ENCODE results near the gene MAMDC4.

Gene MAMDC4

GRCh38 chr9:136896027-136896426 is 43.9 kb downstream of the MAMDC4 start:
- DNase-seq, result no peak

DNA sequence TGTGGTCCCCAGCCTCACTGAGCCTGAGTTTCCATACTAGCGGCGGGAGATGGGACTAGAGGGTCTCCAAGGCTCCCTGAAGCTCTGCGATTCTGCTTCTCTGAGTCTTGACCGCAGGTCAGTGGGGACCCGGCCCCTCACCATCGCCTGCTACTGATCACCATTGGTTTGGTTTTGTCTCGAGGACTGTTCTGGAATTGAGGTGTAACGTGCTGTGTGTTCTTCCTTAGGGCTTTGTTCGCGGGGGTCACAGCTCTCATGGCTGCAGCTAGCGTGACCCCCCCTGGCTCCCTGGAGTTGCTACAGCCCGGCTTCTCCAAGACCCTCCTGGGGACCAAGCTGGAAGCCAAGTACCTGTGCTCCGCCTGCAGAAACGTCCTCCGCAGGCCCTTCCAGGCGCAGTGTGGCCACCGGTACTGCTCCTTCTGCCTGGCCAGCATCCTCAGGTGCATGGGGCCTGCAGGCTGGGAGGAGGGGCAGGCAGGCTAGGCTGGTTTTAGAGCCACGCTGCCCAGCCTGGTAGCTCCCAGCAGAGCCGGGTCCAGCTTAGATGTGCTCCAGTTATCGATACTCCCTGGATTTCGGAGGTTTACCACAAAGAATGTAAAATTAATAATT is 46.4 kb downstream of the MAMDC4 start:
- DNase-seq, result no peak

- DNase-seq, result no peak
Measured at GRCh38 chr9:136899196-136899595, 47.0 kb downstream of the MAMDC4 start.

DNA sequence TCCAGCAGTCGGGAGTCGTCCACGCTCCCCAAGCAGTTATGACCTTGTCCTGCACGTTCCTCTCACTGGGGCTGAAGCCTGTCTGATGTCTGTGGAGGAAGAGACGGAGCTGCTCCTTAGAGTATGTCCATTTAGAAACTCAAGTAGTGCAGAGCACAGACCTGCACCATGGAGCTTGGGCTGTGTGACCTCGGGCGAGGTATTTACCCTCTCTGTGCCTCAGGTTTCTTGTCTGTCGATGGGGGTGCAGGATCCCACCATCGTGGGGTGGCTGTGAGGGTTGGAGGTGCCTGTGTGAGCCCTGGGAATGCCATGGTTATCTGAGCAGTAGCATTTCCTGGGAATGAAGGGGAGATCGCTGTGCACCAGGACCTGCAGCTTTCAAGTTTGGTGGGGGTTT is 48.4 kb downstream of the MAMDC4 start:
- no peak for DNase-seq

DNA sequence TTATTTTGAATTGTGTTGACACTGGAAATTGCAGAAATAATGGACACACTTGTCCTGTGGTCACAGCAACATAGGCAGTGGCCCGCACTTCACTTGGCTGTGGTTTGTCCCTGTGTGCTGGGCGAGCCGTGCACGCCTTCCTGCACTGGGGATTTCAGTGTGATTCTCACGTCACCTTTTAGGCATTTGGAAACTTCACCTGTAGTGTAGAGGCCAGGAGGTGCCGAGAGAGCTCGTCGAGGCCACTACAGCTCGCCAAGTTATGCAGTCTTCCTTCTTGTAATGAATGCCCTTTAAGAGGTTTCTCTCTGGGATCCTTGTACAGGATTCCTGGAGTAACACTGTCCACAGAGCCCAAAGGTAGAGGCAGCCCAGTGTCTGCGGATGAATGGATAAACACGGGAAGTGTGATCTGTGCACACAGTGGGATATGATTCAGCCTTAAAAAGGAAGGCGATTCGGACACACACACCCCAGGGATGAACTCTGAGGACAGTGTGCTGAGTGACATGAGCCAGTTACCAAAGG is 48.9 kb downstream of the MAMDC4 start:
- no peak for DNase-seq

GRCh38 chr9:136901516-136902258 is 49.5 kb downstream of the MAMDC4 start:
- DNase-seq, result peak in 1 of 2 donors; percentile 46

DNA sequence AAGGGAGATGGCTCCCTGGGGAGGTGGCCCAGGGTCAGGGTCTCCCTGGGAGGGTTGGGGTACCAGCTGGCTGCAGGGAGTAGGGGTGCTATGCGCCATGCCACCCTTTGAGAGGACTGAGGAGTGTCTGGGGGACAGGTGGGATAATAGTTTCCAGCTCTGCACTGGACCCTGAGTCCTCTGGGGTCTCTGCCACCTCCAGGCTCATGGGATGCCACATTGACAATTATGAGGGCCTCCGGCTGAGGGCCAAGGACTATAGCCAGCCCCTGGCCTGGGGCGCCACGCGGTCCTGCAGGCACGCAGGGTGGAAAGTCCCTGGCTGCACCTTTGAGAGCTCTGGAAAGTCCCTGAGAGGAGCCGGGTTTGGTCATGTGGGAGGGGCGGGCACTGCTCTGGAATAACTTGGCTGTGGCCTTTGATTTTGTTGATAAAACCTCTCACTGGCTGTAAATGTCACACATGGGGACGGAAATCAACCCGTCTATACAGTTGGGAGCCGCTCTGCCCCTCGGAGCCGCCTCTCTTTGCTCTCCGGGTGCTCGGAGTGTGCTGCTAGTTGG is 50.2 kb downstream of the MAMDC4 start:
- peak; percentile 16 to 70 for DNase-seq

GRCh38 chr9:136903041-136903554 is 51.0 kb downstream of the MAMDC4 start:
- no peak for DNase-seq

DNA sequence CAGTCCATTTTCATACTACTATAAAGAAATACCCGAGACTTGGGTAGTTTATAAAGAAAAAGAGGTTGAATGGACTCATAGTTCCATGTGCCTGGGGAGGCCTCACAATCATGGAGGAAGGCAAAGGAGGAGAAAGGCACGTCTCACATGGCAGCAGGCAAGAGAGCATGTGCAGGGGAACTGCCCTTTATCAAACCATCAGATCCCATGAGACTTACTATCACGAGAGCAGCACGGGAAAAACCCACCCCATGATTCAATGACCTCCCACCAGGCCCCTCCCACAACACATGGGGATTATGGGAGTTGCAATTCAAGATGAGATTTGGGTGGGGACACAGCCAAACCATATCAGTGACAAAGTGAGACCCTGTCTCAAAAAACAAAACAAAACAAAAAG is 54.1 kb downstream of the MAMDC4 start:
- peak in 1 of 2 donors; percentile 62 for DNase-seq

DNA sequence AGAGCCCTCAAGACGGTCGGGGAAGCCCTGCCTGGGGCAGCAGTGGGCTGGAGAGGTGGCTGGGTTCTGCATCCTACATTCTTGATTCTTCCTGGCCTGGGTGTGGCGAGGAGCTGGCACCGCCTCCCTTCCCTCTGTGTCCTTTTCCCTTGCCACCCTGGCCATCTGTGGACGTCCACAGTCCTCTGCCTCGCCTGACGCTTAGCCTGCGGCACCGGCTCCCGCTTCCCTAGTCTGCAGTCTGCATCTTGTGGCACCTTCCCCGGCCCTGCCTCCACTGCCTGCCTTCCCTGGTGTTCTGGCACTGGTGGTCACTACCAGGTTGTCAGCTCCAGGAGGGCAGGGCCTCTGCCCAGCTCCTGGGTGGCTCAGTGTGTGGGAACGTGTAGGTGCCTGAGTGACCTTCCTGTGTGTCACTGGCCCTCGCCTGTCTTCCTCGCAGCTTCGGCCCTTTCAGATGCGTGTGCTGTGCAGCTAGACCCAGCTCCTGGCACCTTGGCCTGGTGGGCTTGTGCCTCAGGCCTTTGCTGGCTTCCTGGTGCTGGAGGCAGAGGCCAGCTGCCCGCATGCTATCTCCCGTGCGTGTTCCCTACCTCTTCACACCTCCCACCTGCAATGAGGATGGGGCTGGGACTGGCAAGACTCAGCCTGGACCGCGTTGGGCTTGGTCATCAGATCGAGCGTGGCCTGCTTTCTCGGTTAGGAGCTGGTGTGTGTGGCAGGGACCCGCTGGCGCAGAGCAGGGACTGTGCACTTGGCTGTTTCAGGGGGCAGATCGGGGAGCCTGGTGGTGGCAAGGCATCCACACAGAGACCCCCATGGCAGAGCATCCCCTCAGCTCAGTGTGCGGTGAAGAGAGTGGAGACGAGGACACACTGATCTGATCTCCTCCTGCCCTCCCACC is 55.1 kb downstream of the MAMDC4 start:
- no peak for DNase-seq

All from inflammatory macrophage treated with lipopolysaccharide for 1 hour (primary cell).